HepG2 (cell line): ENCODE data around the gene TOR4A. TPM values are rescaled to one million over a fixed set of nuclear protein-coding genes. Genes with fewer than 3 reads are reported as not detected.

Source experiments
- ATAC-seq: fragments of 200-7000 bp; cut with Tn5 transposase; 3 replicates; pipeline ENCODE4 v1.9.1; 2020; ENCODE audit warnings: mild to moderate bottlenecking, moderate library complexity
- BruUV-seq: library from RNA; stranded (reverse); fragments of 400-500 nt; replicated peaks from 2 replicates; lab custom pipeline; 2021; lab: Mats Ljungman, UMichigan
- CTCF ChIA-PET: fragments of 300-600 bp; formaldehyde crosslinking; extraction: SDS; loops from one replicate; lab custom pipeline; 2021; ENCODE audit warnings: low total read pairs, inconsistent platforms, low intra/inter-chr PET ratio; lab: Yijun Ruan, JAX
- POLR2A ChIA-PET: fragments of 350-600 bp; sonication (Branson Sonifier 250); formaldehyde crosslinking; loops from one replicate; lab custom pipeline; 2020; ENCODE audit warnings: antibody characterized with exemption, inconsistent platforms; lab: Yijun Ruan, JAX
- DNase-seq: peaks from one replicate; pipeline ENCODE4 v3.0.0-alpha.2; 2015; ENCODE audit warnings: low spot score
- FAIRE-seq: peaks from 3 replicates; lab custom pipeline; 2011; peaks lifted over from hg19 to GRCh38; lab: Jason Lieb, UNC
- H2AFZ ChIP-seq: one replicate; pipeline ENCODE4 v1.6.1; 2011; ENCODE audit warnings: low read length, inconsistent platforms
- H3K27ac ChIP-seq: fragments of 300-600 bp; 3 replicates; pipeline ENCODE4 v1.8.0; 2011; ENCODE audit warnings: mixed run types, mild to moderate bottlenecking, mixed read lengths, low read length, inconsistent platforms; ENCODE audit not compliant: insufficient read depth; ENCODE audit errors: extremely low read length
- H3K27me3 ChIP-seq, 2 experiments: fragments of 200-600 bp in 1 of 2; 2 replicates in 1 of 2; 3 replicates in 1 of 2; pipeline versions ENCODE4 v1.6.0 to v1.8.0; 2011; ENCODE audit warnings: low read length in 2 of 2, mild to moderate bottlenecking in 2 of 2, moderate library complexity in 2 of 2, inconsistent platforms in 1 of 2; ENCODE audit not compliant: insufficient read depth in 2 of 2, control insufficient read depth in 1 of 2
- H3K36me3 ChIP-seq, 2 experiments: fragments of 200-600 bp in 1 of 2; replicated peaks in 1 of 2; 2 replicates in 1 of 2; 3 replicates in 1 of 2; pipeline versions ENCODE4 v1.5.1 to v1.8.0; 2011; ENCODE audit warnings: low read length in 2 of 2, inconsistent platforms in 1 of 2; ENCODE audit not compliant: insufficient read depth in 2 of 2, control insufficient read depth in 1 of 2
- H3K4me1 ChIP-seq: 2 replicates; pipeline ENCODE4 v1.5.1; 2012; ENCODE audit warnings: low read length, inconsistent platforms; ENCODE audit not compliant: insufficient read depth
- H3K4me2 ChIP-seq: 2 replicates; pipeline ENCODE4 v1.6.0; 2011; ENCODE audit warnings: low read depth, low read length, inconsistent platforms
- H3K4me3 ChIP-seq, 3 experiments: fragments of 200-600 bp in 1 of 3; sonication (generic), shearing (Covaris generic) in 1 of 3; replicated peaks in 1 of 3; 2 replicates each; pipeline ENCODE4 v1.5.1; 2011 to 2016; ENCODE audit warnings: low read length in 3 of 3, inconsistent platforms in 2 of 3, low read depth in 2 of 3, mild to moderate bottlenecking in 2 of 3, control low read depth in 1 of 3, mixed read lengths in 1 of 3; ENCODE audit not compliant: insufficient read depth in 1 of 3
- H3K79me2 ChIP-seq: one replicate; pipeline ENCODE4 v1.6.1; 2011; ENCODE audit warnings: low read length, inconsistent platforms; ENCODE audit not compliant: insufficient read depth
- H3K9ac ChIP-seq: 2 replicates; pipeline ENCODE4 v1.6.0; 2011; ENCODE audit warnings: mild to moderate bottlenecking, low read depth, low read length, inconsistent platforms; ENCODE audit not compliant: insufficient read depth
- H3K9me3 ChIP-seq: 2 replicates; pipeline ENCODE4 v1.5.1; 2012; ENCODE audit warnings: mild to moderate bottlenecking, low read length
- H4K20me1 ChIP-seq: 2 replicates; pipeline ENCODE4 v1.6.0; 2011; ENCODE audit warnings: inconsistent platforms, mild to moderate bottlenecking, low read length, moderate library complexity; ENCODE audit not compliant: insufficient read depth
- AGO2 ChIP-seq: fragments of 200-400 bp; formaldehyde crosslinking; optimal IDR thresholded peaks from 2 replicates; pipeline ENCODE3; 2017; ENCODE audit warnings: mild to moderate bottlenecking, low read depth, low read length, moderate library complexity
- RERE ChIP-seq: IDR thresholded peaks from 2 replicates; pipeline ENCODE4 v1.6.1; 2016; ENCODE audit warnings: low read depth, missing genetic modification reagents, missing compliant biosample characterization
- RXRA ChIP-seq: sonication (generic); formaldehyde crosslinking; IDR thresholded peaks from 2 replicates; pipeline ENCODE4 v1.5.1; 2020; ENCODE audit warnings: missing genetic modification reagents
- ZNF234 ChIP-seq: sonication (generic); formaldehyde crosslinking; conservative IDR thresholded peaks from 2 replicates; pipeline ENCODE4 v1.5.1; 2020; ENCODE audit warnings: mild to moderate bottlenecking, missing genetic modification reagents
- ZNF501 ChIP-seq: sonication (generic); formaldehyde crosslinking; IDR thresholded peaks from 2 replicates; pipeline ENCODE4 v1.5.1; 2020; ENCODE audit warnings: mild to moderate bottlenecking, moderate library complexity, missing genetic modification reagents
- ZNF777 ChIP-seq: sonication (generic); formaldehyde crosslinking; IDR thresholded peaks from 2 replicates; pipeline ENCODE4 v1.4.0; 2020; ENCODE audit warnings: missing genetic modification reagents
- ZNF788 ChIP-seq: sonication (generic); formaldehyde crosslinking; IDR thresholded peaks from 2 replicates; pipeline ENCODE4 v1.5.0; 2020; ENCODE audit warnings: mild to moderate bottlenecking, missing genetic modification reagents, borderline replicate concordance
- WGBS: methylation state at CpG from one replicate; pipeline ENCODE4 v1.1.6; 2017; ENCODE audit warnings: low lambda C conversion rate; 5-methylcytosine and 5-hydroxymethylcytosine counted together
- in situ Hi-C: cut with HindIII; loops from 2 replicates; pipeline ENCODE4 v1.10.0; 2017; ENCODE audit warnings: low pct_unique_long_range_greater_than_20kb; ENCODE audit not compliant: extremely low pct_ligation_motif_present
- intact Hi-C: fragments of 100-400 bp; cut with micrococcal nuclease; formaldehyde crosslinking; loops from one replicate; pipeline ENCODE4 v1.10.0; 2022; ENCODE audit not compliant: unreplicated experiment
- polyA plus RNA-seq, 8 experiments: library from polyadenylated mRNA; depleted of rRNA in 3 of 8; stranded (reverse) in 7 of 8; unstranded in 1 of 8; fragments of >200 nt; fragmentation: Illumina TruSeq in 4 of 8; extraction: Trizol in 4 of 8; gene quantifications; 2 replicates each; pipeline versions ENCODE4 v1.2.1 to v1.2.3, GENCODE V29; 2011 to 2016; ENCODE audit warnings: low read depth in 4 of 8, missing spikeins in 1 of 8, mixed read lengths in 1 of 8; ENCODE audit not compliant: insufficient read depth in 1 of 8
- total RNA-seq, 5 experiments: library from RNA; depleted of rRNA; stranded (reverse); fragments of >200 nt; fragmentation: Illumina TruSeq; extraction: Trizol; gene quantifications; 2 replicates each; pipeline ENCODE4 v1.2.3, GENCODE V29; 2016; ENCODE audit warnings: low read depth in 1 of 5

The TOR4A gene
- total and polyA plus RNA-seq, 2 of the 13 experiments (the other 11 are each of a cell fraction or from before 2014, with no cell fraction given), result 11.1 to 14.2 TPM

- Histone ChIP-seq H3K4me3 (peak overlapping the region in 2 of 3 experiments; percentile 28 to 49; a peak in 3 of 6 replicates), H3K27ac (no peak overlapping the region), H3K27me3 (peaks cover 20 to 71% of the 10 kb centered on the region in 2 experiments), H3K9ac (no peak overlapping the region), H2AFZ (no peak overlapping the region), H3K4me2 (peak overlapping the region; percentile 51), H4K20me1 (no peaks in the 10 kb centered on the region), H3K9me3 (no peaks in the 10 kb centered on the region), H3K79me2 (no peaks in the 10 kb centered on the region), H3K36me3 (no peaks in the 10 kb centered on the region), H3K4me1 (peaks cover 55% of the 10 kb centered on the region)
- intact Hi-C loops (loop anchor here (10.0 kb wide), 1 partner anchor 98 kb away; no protein-coding TSS in a partner anchor), in situ Hi-C loops (no loop called here)
- no peak for DNase-seq
- FAIRE-seq, result no peak
- ChIA-PET POLR2A (interaction anchor here (1.3 kb wide), 1 partner anchor 66 kb away, joined by 3 read pairs; the partner anchor contains the start of gene TUBB4B), CTCF (no interaction called here)
- peak; percentile 3; the same call in 1 of the 3 replicates for ATAC-seq
- TF ChIP-seq RXRA (CRISPR knock-in tag), result no peak
- 0 out of 2 replicates have a peak, but pooled peaks have one; percentile 32 for TF ChIP-seq ZNF777 (CRISPR knock-in tag)
- TF ChIP-seq ZNF234 (CRISPR knock-in tag), result 0 out of 2 replicates have a peak, but pooled peaks have one; percentile 39
- TF ChIP-seq ZNF501, result peak; percentile 23; the same call in 1 of the 2 replicates
- TF ChIP-seq RERE, result no peak
- TF ChIP-seq ZNF788 (CRISPR knock-in tag), result 0 out of 2 replicates have a peak, but pooled peaks have one; percentile 15
- peak; percentile 18 for TF ChIP-seq AGO2
- WGBS, result no CpG with 5 or more reads among the region's 23 CpGs
- BruUV-seq, result no TSS peak
These were observed 29.3 kb downstream of the TOR4A start for GRCh38 chr9:137306850-137307254.
